GDM1 (cell line): ENCODE measurements around the gene PTCRA.

ENCODE experiments used
- DNase-seq: peaks from one replicate; lab custom pipeline; 2025; lab: John Stamatoyannopoulos, UW

PTCRA gene

GRCh38 chr6:42904467-42904866 is 11.4 kb upstream of the PTCRA start:
- no peak for DNase-seq

GRCh38 chr6:42907336-42907735 is 8.5 kb upstream of the PTCRA start:
- DNase-seq = no peak

GRCh38 chr6:42909835-42910234 is 6.0 kb upstream of the PTCRA start:
- no peak for DNase-seq

GRCh38 chr6:42911171-42912021 is 4.5 kb upstream of the PTCRA start:
- no peak for DNase-seq

GRCh38 chr6:42914546-42914945 is 1.3 kb upstream of the PTCRA start:
- DNase-seq = no peak

- no peak for DNase-seq
These were observed 435 bp downstream of the PTCRA start for GRCh38 chr6:42916288-42916687.

- no peak for DNase-seq
These were observed 5.9 kb downstream of the PTCRA start for GRCh38 chr6:42921801-42922200.

GRCh38 chr6:42923666-42924065 is 7.8 kb downstream of the PTCRA start:
- DNase-seq = no peak

- no peak for DNase-seq
These were observed 9.5 kb downstream of the PTCRA start for GRCh38 chr6:42925248-42925857.

- peak; percentile 99 for DNase-seq
These were observed 13.3 kb downstream of the PTCRA start, which contains the start of gene CNPY3 for GRCh38 chr6:42928986-42929820. CNPY3 (plus strand) TSS chr6:42929480; CDS start chr6:42929571, 91 bp downstream.

GRCh38 chr6:42929821-42930360 is 14.0 kb downstream of the PTCRA start:
- DNase-seq = peak; percentile 81

- DNase-seq = no peak
These were observed 16.6 kb downstream of the PTCRA start for GRCh38 chr6:42932412-42932811.

- no peak for DNase-seq
These were observed 17.4 kb downstream of the PTCRA start for GRCh38 chr6:42933205-42933604.

GRCh38 chr6:42935322-42935721 is 19.5 kb downstream of the PTCRA start:
- peak; percentile 19 for DNase-seq

GRCh38 chr6:42936398-42936797 is 20.5 kb downstream of the PTCRA start:
- DNase-seq = no peak

- no peak for DNase-seq
These were observed 21.9 kb downstream of the PTCRA start for GRCh38 chr6:42937548-42938427.

GRCh38 chr6:42938428-42938796 is 22.6 kb downstream of the PTCRA start:
- no peak for DNase-seq

- no peak for DNase-seq
These were observed 23.3 kb downstream of the PTCRA start for GRCh38 chr6:42938987-42939809.

- DNase-seq = no peak
These were observed 23.9 kb downstream of the PTCRA start for GRCh38 chr6:42939810-42940167.

- DNase-seq = no peak
These were observed 24.7 kb downstream of the PTCRA start for GRCh38 chr6:42940493-42941045.
